SU-DHL-6 (cell line): ENCODE data around the gene OLR1.
"Not testable (repeated sequence)": the region's sequence is repeated elsewhere in the genome, so short reads cannot be mapped to it uniquely, and the experiment has no call there.

ENCODE experiments used
- CTCF ChIP-seq: fragments of 200-600 bp; sonication (generic); IDR thresholded peaks from one replicate; pipeline ENCODE4 v1.5.1; 2017; ENCODE audit warnings: antibody characterized with exemption, mild to moderate bottlenecking, low read length, moderate library complexity; ENCODE audit not compliant: insufficient read depth, poor library complexity, severe bottlenecking
- EZH2phosphoT487 ChIP-seq: fragments of 200-600 bp; sonication (generic), shearing (Covaris generic); conservative IDR thresholded peaks from 2 replicates; pipeline ENCODE4 v1.6.1; 2018; ENCODE audit warnings: mild to moderate bottlenecking, antibody characterized with exemption, low read length, moderate library complexity, mixed read lengths

- TF ChIP-seq CTCF, EZH2phosphoT487: not testable (repeated sequence)
Measured at GRCh38 chr12:10186958-10187357, 15.0 kb upstream of the OLR1 start.
